Skeletal muscle tissue (tissue), 4 donors: ENCODE measurements around the gene JCAD. TPM values are rescaled to one million over a fixed set of nuclear protein-coding genes. Genes with fewer than 3 reads are reported as not detected.

Source experiments
- H3K27ac ChIP-seq: one replicate; pipeline ENCODE4 v1.7.0; 2013; ENCODE audit warnings: mild to moderate bottlenecking, low read depth, low read length, inconsistent platforms
- H3K27me3 ChIP-seq, 3 donors: one replicate each; pipeline ENCODE4 v1.7.0; 2013; ENCODE audit warnings: low read length in 3 of 3; ENCODE audit not compliant: control insufficient read depth in 3 of 3, insufficient read depth in 3 of 3
- H3K36me3 ChIP-seq, 3 donors: one replicate each; pipeline ENCODE4 v1.7.0; 2013; ENCODE audit warnings: low read length in 3 of 3; ENCODE audit not compliant: control insufficient read depth in 3 of 3, insufficient read depth in 3 of 3
- H3K4me1 ChIP-seq, 3 donors: one replicate each; pipeline ENCODE4 v1.7.0; 2013; ENCODE audit warnings: low read length in 3 of 3, mild to moderate bottlenecking in 3 of 3; ENCODE audit not compliant: control insufficient read depth in 3 of 3, insufficient read depth in 3 of 3
- H3K4me3 ChIP-seq, 3 donors: one replicate each; pipeline ENCODE4 v1.7.0; 2013; ENCODE audit warnings: low read length in 3 of 3
- H3K9ac ChIP-seq, 3 donors: one replicate each; pipeline ENCODE4 v1.7.0; 2013; ENCODE audit warnings: low read length in 3 of 3, mild to moderate bottlenecking in 3 of 3, moderate library complexity in 2 of 3, low read depth in 1 of 3
- H3K9me3 ChIP-seq, 3 donors: one replicate each; pipeline ENCODE4 v1.7.0; 2013; ENCODE audit warnings: low read length in 3 of 3; ENCODE audit not compliant: control insufficient read depth in 3 of 3
- total RNA-seq: library from RNA; depleted of rRNA; stranded (reverse); fragments of >200 nt; gene quantifications from one replicate; pipeline ENCODE4 v1.2.3, GENCODE V29; 2014
- donor health status: Osteomylitis.

Gene JCAD
- total RNA-seq, 1 donor from 2014 or later: 19.8 TPM

GRCh38 chr10:30002426-30003266, 56.7 kb downstream of the JCAD start:
- Histone ChIP-seq H3K27ac (peak overlapping the region; percentile 84), H3K36me3 (no peaks in the 10 kb centered on the region), H3K27me3 (no peaks in the 10 kb centered on the region), H3K4me1 (peaks cover 32 to 48% (median 41%) of the 10 kb centered on the region in 3 donors), H3K9me3 (no peaks in the 10 kb centered on the region), H3K9ac (no peak overlapping the region), H3K4me3 (no peak overlapping the region)

GRCh38 chr10:30000802-30001571, 58.4 kb downstream of the JCAD start:
- peak overlapping the region; percentile 1 to 58 (median 24) for H3K4me3 ChIP-seq
- peaks cover 40 to 62% (median 50%) of the 10 kb centered on the region in 3 donors for H3K4me1 ChIP-seq
- H3K9ac ChIP-seq: peak overlapping the region; percentile 44 to 76 (median 58)
- H3K9me3 ChIP-seq: no peaks in the 10 kb centered on the region
- H3K36me3 ChIP-seq: no peaks in the 10 kb centered on the region
- H3K27ac ChIP-seq: peak overlapping the region; percentile 84
- no peaks in the 10 kb centered on the region for H3K27me3 ChIP-seq

GRCh38 chr10:29998142-29998808, 61.1 kb downstream of the JCAD start:
- Histone ChIP-seq H3K4me1 (peaks cover 40 to 73% (median 53%) of the 10 kb centered on the region in 3 donors), H3K27ac (no peak overlapping the region), H3K36me3 (no peaks in the 10 kb centered on the region), H3K27me3 (no peaks in the 10 kb centered on the region), H3K9ac (no peak overlapping the region), H3K4me3 (peak overlapping the region in 1 of 3 donors; percentile 4), H3K9me3 (no peaks in the 10 kb centered on the region)

- no peak overlapping the region for H3K4me3 ChIP-seq
- H3K27me3 ChIP-seq: peaks cover 0 to 3% (median 0%) of the 10 kb centered on the region in 3 donors
- H3K4me1 ChIP-seq: peaks cover 10 to 44% (median 25%) of the 10 kb centered on the region in 3 donors
- no peaks in the 10 kb centered on the region for H3K9me3 ChIP-seq
- H3K27ac ChIP-seq: no peak overlapping the region
- H3K9ac ChIP-seq: no peak overlapping the region
- H3K36me3 ChIP-seq: no peaks in the 10 kb centered on the region
Measured at GRCh38 chr10:29994811-29995210, 64.6 kb downstream of the JCAD start.

GRCh38 chr10:29993319-29993915, 66.0 kb downstream of the JCAD start:
- H3K27me3 ChIP-seq: peaks cover 0 to 3% (median 0%) of the 10 kb centered on the region in 3 donors
- peaks cover 8 to 33% (median 17%) of the 10 kb centered on the region in 3 donors for H3K4me1 ChIP-seq
- H3K9me3 ChIP-seq: no peaks in the 10 kb centered on the region
- H3K27ac ChIP-seq: no peak overlapping the region
- no peaks in the 10 kb centered on the region for H3K36me3 ChIP-seq
- no peak overlapping the region for H3K4me3 ChIP-seq
- no peak overlapping the region for H3K9ac ChIP-seq

GRCh38 chr10:29992914-29993313, 66.5 kb downstream of the JCAD start:
- Histone ChIP-seq H3K36me3 (no peaks in the 10 kb centered on the region), H3K4me3 (no peak overlapping the region), H3K27me3 (peaks cover 0 to 3% (median 0%) of the 10 kb centered on the region in 3 donors), H3K9me3 (no peaks in the 10 kb centered on the region), H3K9ac (no peak overlapping the region), H3K4me1 (peaks cover 8 to 28% (median 12%) of the 10 kb centered on the region in 3 donors), H3K27ac (no peak overlapping the region)

GRCh38 chr10:29991382-29991781, 68.0 kb downstream of the JCAD start:
- H3K27ac ChIP-seq: no peak overlapping the region
- peaks cover 3 to 15% (median 7%) of the 10 kb centered on the region in 3 donors for H3K4me1 ChIP-seq
- H3K9ac ChIP-seq: no peak overlapping the region
- peaks cover 0 to 3% (median 0%) of the 10 kb centered on the region in 3 donors for H3K27me3 ChIP-seq
- H3K4me3 ChIP-seq: no peak overlapping the region
- no peaks in the 10 kb centered on the region for H3K36me3 ChIP-seq
- H3K9me3 ChIP-seq: no peaks in the 10 kb centered on the region

GRCh38 chr10:29987471-29987870, 71.9 kb downstream of the JCAD start:
- H3K36me3 ChIP-seq: no peaks in the 10 kb centered on the region
- H3K4me1 ChIP-seq: no peaks in the 10 kb centered on the region
- H3K9ac ChIP-seq: no peak overlapping the region
- H3K27ac ChIP-seq: no peak overlapping the region
- peaks cover 0 to 3% (median 0%) of the 10 kb centered on the region in 3 donors for H3K27me3 ChIP-seq
- H3K9me3 ChIP-seq: peaks cover 0 to 5% (median 5%) of the 10 kb centered on the region in 3 donors
- no peak overlapping the region for H3K4me3 ChIP-seq

GRCh38 chr10:29982997-29983648, 76.3 kb downstream of the JCAD start:
- no peaks in the 10 kb centered on the region for H3K27me3 ChIP-seq
- H3K4me1 ChIP-seq: peaks cover 0 to 3% (median 3%) of the 10 kb centered on the region in 3 donors
- peaks cover 0 to 5% (median 5%) of the 10 kb centered on the region in 3 donors for H3K9me3 ChIP-seq
- no peak overlapping the region for H3K27ac ChIP-seq
- H3K4me3 ChIP-seq: no peak overlapping the region
- no peaks in the 10 kb centered on the region for H3K36me3 ChIP-seq
- no peak overlapping the region for H3K9ac ChIP-seq
